ENCODE measurements around the gene SEMA4D.
A peak's percentile ranks its signal among the peaks of the same experiment; 100 is the strongest.

Gene SEMA4D

DNA sequence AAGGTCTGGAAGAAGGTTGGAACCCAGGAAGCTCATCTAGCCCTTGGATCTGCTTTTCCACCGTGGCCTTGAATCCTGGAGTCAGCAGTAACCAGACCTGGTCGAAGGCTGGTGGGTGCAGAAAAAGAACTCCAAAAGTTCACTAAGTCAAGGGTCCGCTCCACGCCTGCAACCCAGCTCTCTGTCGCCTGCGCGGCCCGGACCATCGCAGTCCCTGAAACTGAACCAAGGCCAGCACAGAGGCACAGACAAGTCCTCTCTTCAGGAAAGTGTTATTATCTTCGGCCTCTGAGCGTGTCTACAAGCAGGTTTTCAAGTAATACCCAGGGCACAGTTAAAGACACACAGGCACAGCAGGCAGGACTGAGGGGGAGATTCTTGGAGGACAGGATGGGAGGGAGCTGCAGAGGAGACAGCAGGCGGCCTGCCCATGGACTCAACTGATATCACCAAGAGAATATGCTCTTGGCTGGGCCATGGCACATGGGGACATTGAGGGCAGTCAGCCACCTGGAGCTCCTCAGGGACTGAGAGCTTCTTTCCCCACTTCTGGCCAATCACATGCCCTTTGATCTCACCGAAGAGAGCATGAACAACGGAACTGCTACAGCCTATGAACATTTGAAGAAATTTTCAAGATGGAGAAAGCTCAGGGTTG lies 45.8 kb upstream of the SEMA4D start:
- Histone ChIP-seq H3K36me3 (ENCODE audit: insufficient read depth, low read length) (no peaks in the 10 kb centered on the region), H3K4me2 (ENCODE audit: low read depth, low read length, poor library complexity, severe bottlenecking) (no peak overlapping the region), H3K27me3 (ENCODE audit: insufficient read depth, low read length, poor library complexity, severe bottlenecking) (no peaks in the 10 kb centered on the region), H3K4me3 (ENCODE audit: low read length, poor library complexity, severe bottlenecking) (no peak overlapping the region), H3K9me2 (replicated peaks; ENCODE audit: low read depth, low read length) (no peaks in the 10 kb centered on the region), H3K9me3 (ENCODE audit: insufficient read depth, low read depth, low read length) (peaks cover 11% of the 10 kb centered on the region), H3K79me2 (ENCODE audit: insufficient read depth, low read length) (peaks cover 28% of the 10 kb centered on the region), H3K9ac (ENCODE audit: low read depth, low read length, poor library complexity, severe bottlenecking) (peak overlapping the region; percentile 66), H4K20me1 (ENCODE audit: insufficient read depth, low read length, poor library complexity, severe bottlenecking) (no peaks in the 10 kb centered on the region), H3F3A (ENCODE audit: low read depth) (no peaks in the 10 kb centered on the region), H3K4me1 (ENCODE audit: insufficient read depth, low read length, poor library complexity, severe bottlenecking) (peaks cover 54% of the 10 kb centered on the region), H2AFZ (ENCODE audit: low read length) (no peak overlapping the region)
- TF ChIP-seq CTCF (conservative IDR thresholded peaks at IDR 0.05; ENCODE audit: low read length) (no peak), EZH2phosphoT487 (IDR thresholded peaks at IDR 0.05; ENCODE audit: borderline replicate concordance) (no peak)

DNA sequence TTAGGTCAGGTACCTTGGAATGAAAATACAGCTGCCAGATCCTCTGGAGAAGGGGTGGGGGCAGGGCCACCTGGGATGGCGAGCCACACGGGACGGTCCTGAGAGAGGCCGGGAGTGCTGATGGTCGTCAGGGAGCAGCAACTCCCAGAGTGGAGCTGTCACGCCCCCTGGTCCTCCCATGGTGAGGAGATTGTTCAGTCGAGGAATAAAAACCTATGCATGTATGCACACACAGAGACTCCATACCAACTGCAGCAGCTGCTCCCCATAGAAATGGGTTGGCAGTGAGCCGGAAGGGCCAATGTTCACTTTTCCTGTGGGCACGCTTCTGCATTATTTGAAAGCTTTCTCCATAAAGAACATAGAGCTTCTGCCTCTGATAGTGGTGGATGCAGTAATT lies 45.2 kb upstream of the SEMA4D start:
- H3K79me2 ChIP-seq (ENCODE audit: insufficient read depth, low read length): peaks cover 28% of the 10 kb centered on the region

GRCh38 chr9:89542401-89543021 lies 44.6 kb upstream of the SEMA4D start:
- no peaks in the 10 kb centered on the region for H3F3A ChIP-seq (ENCODE audit: low read depth)
- H3K79me2 ChIP-seq (ENCODE audit: insufficient read depth, low read length): peaks cover 33% of the 10 kb centered on the region
- TF ChIP-seq CTCF (conservative IDR thresholded peaks at IDR 0.05; ENCODE audit: low read length) (no peak), EZH2phosphoT487 (IDR thresholded peaks at IDR 0.05; ENCODE audit: borderline replicate concordance) (no peak)
- no peaks in the 10 kb centered on the region for H3K9me2 ChIP-seq (replicated peaks; ENCODE audit: low read depth, low read length)
- no peaks in the 10 kb centered on the region for H3K27me3 ChIP-seq (ENCODE audit: insufficient read depth, low read length, poor library complexity, severe bottlenecking)
- H3K4me1 ChIP-seq (ENCODE audit: insufficient read depth, low read length, poor library complexity, severe bottlenecking): peaks cover 58% of the 10 kb centered on the region
- no peaks in the 10 kb centered on the region for H3K36me3 ChIP-seq (ENCODE audit: insufficient read depth, low read length)
- H3K4me3 ChIP-seq (ENCODE audit: low read length, poor library complexity, severe bottlenecking): peak overlapping the region; percentile 6
- peak overlapping the region; percentile 66 for H3K9ac ChIP-seq (ENCODE audit: low read depth, low read length, poor library complexity, severe bottlenecking)
- no peak overlapping the region for H2AFZ ChIP-seq (ENCODE audit: low read length)
- peak overlapping the region; percentile 43 for H3K4me2 ChIP-seq (ENCODE audit: low read depth, low read length, poor library complexity, severe bottlenecking)
- H4K20me1 ChIP-seq (ENCODE audit: insufficient read depth, low read length, poor library complexity, severe bottlenecking): no peaks in the 10 kb centered on the region
- peaks cover 11% of the 10 kb centered on the region for H3K9me3 ChIP-seq (ENCODE audit: insufficient read depth, low read depth, low read length)

More for the DNA sequence above, 45.2 kb upstream of the SEMA4D start:
- no peaks in the 10 kb centered on the region for H3F3A ChIP-seq (ENCODE audit: low read depth)
- H3K36me3 ChIP-seq (ENCODE audit: insufficient read depth, low read length): no peaks in the 10 kb centered on the region
- peak overlapping the region; percentile 43 for H3K4me2 ChIP-seq (ENCODE audit: low read depth, low read length, poor library complexity, severe bottlenecking)
- H4K20me1 ChIP-seq (ENCODE audit: insufficient read depth, low read length, poor library complexity, severe bottlenecking): no peaks in the 10 kb centered on the region
- H3K9me3 ChIP-seq (ENCODE audit: insufficient read depth, low read depth, low read length): peaks cover 11% of the 10 kb centered on the region
- H2AFZ ChIP-seq (ENCODE audit: low read length): no peak overlapping the region
- no peak for TF ChIP-seq EZH2phosphoT487 (IDR thresholded peaks at IDR 0.05; ENCODE audit: borderline replicate concordance)
- no peak for TF ChIP-seq CTCF (conservative IDR thresholded peaks at IDR 0.05; ENCODE audit: low read length)
- H3K4me3 ChIP-seq (ENCODE audit: low read length, poor library complexity, severe bottlenecking): no peak overlapping the region
- H3K9me2 ChIP-seq (replicated peaks; ENCODE audit: low read depth, low read length): no peaks in the 10 kb centered on the region
- H3K9ac ChIP-seq (ENCODE audit: low read depth, low read length, poor library complexity, severe bottlenecking): peak overlapping the region; percentile 66
- H3K27me3 ChIP-seq (ENCODE audit: insufficient read depth, low read length, poor library complexity, severe bottlenecking): no peaks in the 10 kb centered on the region
- H3K4me1 ChIP-seq (ENCODE audit: insufficient read depth, low read length, poor library complexity, severe bottlenecking): peaks cover 54% of the 10 kb centered on the region
